HG02678 (cell line): ENCODE data around the gene POLG2.
"Not testable (repeated sequence)": the region's sequence is repeated elsewhere in the genome, so short reads cannot be mapped to it uniquely, and the experiment has no call there.

ENCODE experiments used
- ATAC-seq: cut with Tn5 transposase; IDR thresholded peaks from one replicate; pipeline ENCODE4 v1.9.1; 2021; ENCODE audit warnings: mild to moderate bottlenecking, moderate library complexity; ENCODE audit not compliant: unreplicated experiment

The POLG2 gene

DNA sequence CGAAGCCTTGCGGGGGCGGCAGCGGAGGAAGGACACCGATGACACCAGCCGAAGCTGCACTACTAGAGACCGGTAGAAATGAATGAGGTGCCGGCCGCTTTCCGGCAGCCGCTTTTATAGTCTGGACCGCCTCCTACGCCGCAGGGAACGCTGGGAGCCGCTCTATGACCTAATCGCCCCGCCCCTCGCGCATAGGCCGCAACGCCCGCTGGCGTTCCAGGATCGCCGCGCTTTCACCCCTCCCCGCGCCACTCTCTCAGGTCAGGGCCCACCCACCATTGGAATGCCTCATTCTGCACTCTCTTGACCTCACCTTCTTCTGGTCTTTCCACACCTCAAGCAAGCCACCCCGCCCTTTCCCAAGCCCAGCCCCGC is 9.3 kb upstream of the POLG2 start, which contains the start of gene DDX5:
Gene DDX5, minus strand, starts transcription at position 89 of the 375 bp plus-strand sequence. CDS start 170 bp downstream, outside the sequence.
- peak; percentile 71 for ATAC-seq

DNA sequence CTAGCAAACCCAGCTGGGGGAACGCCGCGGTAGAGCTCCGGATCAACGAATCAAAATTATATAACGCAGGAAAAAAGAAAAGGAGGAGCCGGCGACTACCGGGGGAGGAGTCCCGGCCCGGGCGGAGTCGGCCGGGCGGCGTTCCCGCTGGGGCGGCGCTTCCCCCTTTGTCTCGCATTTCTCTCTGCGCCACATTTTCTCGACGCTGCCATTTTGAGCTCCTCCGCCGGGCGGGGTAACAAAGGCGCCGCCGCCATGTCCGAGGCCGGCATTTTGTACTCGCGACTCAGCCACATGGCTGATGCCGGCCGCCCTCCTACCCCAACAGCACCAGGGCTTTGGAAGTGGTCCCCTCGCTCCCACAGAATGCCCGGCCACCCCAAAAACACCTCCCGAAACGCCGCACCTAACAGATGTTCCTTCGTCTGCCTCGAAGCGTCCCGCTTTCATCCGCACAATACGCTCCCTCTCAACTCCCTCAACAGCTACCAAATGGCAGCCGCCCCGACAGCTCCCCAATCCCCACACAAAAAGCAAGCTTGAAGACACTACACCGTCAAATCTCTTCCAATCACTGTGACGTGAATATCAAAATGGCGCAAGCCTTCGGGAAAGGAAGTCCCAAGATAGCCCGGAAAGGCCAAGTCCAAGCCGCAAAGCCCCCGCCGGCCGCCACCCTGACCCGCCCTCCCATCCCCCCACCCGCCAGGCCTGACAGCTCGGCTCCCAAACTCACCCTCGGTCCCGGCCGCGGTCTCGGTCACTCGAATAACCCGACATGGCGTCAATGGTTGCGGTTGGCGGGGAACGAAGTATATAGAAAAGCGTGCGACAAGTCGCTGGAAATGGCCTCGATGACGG is 8.7 kb upstream of the POLG2 start:
- peak; percentile 26 for ATAC-seq

GRCh38 chr17:64504769-64505339 is 8.0 kb upstream of the POLG2 start:
- ATAC-seq = no peak

DNA sequence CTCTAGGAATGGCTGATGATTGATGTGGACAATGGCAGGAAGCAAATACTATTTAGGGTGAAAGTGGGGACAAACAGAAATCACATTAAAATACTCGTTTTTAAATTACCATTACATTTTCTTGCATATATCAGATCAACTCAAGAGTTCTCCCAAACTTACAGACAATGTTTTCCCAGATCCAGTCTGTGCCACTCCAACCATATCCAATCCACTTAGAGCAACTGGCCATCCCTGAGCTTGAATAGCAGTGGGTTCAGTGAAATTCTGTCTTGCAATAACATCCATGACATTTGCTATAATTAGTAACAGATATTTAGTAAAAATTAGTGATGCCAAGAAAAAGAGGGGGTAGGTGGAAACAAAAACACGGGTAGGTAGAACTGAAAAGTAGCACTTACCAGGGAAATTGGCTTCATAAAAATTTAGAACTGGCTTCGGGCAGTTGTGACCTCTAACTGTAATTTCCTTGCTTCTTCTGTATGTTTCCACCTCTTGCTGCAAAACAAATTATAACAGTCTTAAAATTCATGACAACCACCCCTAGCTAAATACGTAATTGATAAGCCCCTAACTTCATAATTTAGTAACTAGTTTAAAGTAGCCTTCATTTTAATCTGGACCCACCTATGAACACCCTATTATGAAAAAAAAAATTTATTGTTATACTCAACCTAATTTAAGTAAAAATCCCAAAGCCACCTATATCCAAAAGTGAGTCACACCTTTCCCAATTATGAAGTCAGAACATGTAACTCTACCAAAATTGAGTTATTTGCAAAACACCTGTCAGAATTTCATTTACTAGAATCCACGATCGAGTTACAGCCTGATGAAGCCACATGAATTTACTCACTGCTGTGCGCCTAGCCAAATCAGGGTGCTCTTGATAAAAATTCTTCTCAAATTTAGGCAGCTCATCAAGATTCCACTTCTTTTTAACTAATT is 7.2 kb upstream of the POLG2 start:
- no peak for ATAC-seq

- ATAC-seq = no peak
Observed at GRCh38 chr17:64503341-64503740, 6.5 kb upstream of the POLG2 start.

GRCh38 chr17:64502809-64503208 is 6.0 kb upstream of the POLG2 start:
- no peak for ATAC-seq

DNA sequence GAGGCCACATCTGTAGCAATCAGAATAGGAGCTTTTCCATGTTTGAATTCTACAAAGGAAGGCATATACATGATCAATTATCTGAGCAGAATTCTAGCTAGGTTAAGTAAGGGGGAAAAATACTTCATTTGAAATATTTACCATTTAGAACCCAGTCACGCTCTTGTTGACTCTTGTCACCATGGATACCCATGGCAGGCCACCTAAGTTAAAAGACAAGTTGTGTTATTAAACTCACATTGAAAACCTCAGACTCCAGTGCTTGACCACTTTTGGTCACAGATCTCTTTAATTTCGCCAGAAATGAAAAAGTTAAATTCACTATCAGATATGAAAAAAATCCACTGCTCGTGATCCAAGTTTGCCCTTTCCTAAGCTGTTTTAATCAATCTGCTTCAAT is 5.2 kb upstream of the POLG2 start:
- no peak for ATAC-seq

- ATAC-seq = no peak
Observed at GRCh38 chr17:64500862-64501765, 4.3 kb upstream of the POLG2 start.

DNA sequence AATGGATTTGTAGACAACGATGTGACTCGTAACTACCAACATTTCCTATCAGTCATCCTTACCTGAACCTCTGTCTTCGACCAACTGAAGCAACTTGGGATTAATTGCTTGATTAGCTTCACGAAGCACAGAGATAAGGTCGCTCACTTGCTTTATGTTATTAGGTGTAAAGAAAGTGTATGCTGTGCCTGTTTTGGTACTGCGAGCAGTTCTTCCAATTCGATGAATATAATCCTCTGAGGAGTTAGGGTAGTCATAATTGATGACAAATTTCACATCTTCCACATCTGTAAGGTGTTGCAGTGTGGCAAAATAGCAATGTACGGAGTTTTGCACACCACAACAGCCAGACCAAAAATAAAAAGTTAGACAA is 3.6 kb upstream of the POLG2 start:
- ATAC-seq = no peak

DNA sequence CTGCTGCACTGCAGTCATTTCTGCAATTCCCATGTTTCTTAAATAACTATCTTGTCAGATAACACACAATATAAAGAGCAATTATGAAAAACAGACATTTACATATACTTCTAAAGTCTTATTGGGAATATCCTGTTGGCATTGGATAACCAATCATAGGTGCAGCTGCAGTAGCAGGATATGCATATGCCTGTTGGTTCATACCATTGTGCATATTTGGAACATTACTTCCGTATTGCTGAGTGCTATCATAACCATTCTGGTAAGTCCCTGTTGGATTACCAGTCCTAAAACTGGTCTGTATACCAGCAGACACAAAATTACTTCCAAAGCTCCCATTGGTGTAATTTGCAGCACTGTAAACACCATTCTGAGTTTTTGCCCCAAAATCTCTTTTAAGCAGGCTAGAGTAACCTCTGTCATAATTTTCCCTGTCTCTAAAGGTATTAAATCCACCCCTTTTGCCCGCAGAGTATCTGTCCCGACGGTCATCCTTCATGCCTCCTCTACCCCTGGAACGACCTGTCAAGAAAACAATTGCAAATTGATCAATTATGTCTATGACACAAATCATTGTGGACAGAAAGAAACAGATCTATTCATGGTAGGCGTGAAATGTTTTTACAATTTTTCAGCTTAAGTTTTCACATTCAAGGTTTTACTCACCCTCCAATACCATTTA is 3.1 kb upstream of the POLG2 start:
- no peak for ATAC-seq

- no peak for ATAC-seq
Observed at GRCh38 chr17:64498308-64499203, 1.7 kb upstream of the POLG2 start.

- ATAC-seq = no peak
Observed at GRCh38 chr17:64497565-64498035, 746 bp upstream of the POLG2 start.

DNA sequence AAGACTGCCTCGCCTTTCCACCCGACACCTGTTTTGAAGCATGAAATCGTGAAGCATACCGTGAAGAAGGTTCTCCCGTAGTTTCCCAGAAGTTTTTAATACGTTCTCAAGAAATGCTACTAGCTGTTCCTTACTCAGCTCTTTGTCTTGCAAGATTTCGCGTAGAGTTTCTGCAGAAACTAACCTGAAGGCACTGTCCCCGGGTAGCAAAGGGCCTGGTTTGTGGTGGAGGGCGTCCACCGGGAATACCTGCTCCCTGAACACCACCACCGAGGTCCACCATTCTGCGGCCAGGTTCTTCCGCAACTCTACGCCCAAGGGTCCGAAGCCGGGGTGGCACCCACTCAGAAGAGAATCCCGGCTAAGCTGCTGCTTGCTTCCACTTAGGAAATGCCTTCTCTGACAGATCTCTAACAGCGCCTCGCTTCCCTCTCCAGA is 487 bp downstream of the POLG2 start:
- no peak for ATAC-seq

DNA sequence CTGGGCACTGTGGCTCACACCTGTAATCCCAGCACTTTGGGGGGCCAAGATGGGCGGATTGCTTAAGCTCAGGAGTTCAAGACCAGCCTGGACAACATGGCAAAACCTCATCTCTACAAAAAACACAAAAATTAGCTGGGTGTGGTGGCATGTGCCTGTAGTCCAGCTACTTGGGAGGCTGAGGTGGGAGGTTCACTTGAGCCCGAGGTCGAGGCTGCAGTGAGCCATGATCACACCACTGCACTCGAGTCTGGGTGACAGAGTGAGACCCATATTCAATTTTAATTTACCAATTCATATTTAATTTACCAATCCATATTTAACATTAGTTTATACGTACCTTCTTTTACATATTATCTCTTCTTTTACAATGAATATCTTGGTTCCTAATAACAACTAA is 1.6 kb downstream of the POLG2 start:
- ATAC-seq = not testable (repeated sequence)

DNA sequence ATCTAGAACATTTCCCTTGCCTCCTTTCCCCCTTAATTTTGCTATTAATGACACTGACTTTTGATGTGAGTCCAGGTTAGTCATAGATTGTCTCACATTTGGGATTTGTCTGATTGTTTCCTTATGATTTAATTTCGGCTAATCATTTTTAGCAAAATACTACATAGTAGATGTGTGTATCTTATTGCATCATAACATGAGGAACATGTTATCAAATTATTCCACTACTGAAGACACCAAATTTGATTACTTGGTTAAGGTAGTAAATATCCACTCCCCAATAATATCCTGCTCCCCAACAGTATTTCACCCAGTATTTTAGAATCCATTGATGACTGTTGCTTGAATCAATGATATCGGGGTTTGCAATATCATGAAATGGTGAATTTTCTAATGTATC is 2.7 kb downstream of the POLG2 start:
- no peak for ATAC-seq

DNA sequence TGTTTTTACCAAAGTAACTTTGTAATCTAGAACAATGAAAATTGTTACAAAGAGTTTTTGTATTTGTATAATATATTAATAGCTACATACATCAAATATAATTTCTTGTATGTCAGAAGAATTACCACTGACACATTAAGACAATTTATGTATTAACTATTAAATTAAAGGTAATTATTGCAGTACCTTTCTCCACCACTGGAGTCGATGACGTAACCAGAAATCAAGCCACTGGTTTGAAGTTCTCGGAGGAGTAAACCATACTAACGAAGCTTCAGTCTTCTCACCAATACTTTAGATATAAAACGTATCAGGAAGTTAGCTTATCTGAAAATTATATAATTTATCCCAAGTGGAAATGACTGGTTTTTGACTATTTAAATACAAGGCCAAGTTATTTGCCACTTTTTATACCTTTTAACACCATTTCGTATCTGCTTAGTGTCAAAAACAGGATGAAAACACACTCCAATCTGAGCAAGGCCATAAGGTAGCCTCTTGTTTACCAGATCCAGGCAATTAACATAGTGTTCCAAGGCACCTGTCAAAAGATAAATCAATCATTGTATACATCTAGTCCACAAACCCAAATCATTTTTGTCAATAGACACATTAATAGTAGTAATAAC is 4.3 kb downstream of the POLG2 start:
- ATAC-seq = no peak

DNA sequence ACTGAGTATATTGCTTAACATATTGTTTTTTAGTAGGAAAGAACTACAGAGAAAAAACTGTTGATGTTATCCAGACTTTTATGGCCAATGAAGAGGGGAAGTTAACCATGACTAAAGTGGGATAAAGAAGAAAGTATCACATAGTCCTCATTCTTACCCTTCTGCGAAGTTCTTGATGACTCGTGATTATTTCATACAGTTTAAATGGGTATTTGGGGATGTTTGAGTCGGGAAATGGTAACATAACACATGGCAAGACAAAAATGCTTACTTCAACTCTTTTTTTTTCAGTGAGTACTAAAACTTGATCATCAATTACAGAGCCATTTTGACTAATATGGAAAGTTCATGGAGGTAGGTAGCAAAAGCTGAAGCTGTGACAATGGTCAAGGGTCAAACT is 4.9 kb downstream of the POLG2 start:
- ATAC-seq = no peak
